ENCODE measurements around the gene CDPF1. TPM values are rescaled to one million over a fixed set of nuclear protein-coding genes. Genes with fewer than 3 reads are reported as not detected.
A peak's percentile ranks its signal among the peaks of the same experiment; 100 is the strongest.
"Not testable (repeated sequence)": the region's sequence is repeated elsewhere in the genome, so short reads cannot be mapped to it uniquely, and the experiment has no call there.

CDPF1 gene
- total RNA-seq, 1 donor from 2014 or later = 9.8 TPM

GRCh38 chr22:46281866-46282678 is 32.0 kb upstream of the CDPF1 start:
- no peak for DNase-seq (ENCODE audit: low spot score)

GRCh38 chr22:46280999-46281623 is 31.0 kb upstream of the CDPF1 start:
- no peak for DNase-seq (ENCODE audit: low spot score)

DNA sequence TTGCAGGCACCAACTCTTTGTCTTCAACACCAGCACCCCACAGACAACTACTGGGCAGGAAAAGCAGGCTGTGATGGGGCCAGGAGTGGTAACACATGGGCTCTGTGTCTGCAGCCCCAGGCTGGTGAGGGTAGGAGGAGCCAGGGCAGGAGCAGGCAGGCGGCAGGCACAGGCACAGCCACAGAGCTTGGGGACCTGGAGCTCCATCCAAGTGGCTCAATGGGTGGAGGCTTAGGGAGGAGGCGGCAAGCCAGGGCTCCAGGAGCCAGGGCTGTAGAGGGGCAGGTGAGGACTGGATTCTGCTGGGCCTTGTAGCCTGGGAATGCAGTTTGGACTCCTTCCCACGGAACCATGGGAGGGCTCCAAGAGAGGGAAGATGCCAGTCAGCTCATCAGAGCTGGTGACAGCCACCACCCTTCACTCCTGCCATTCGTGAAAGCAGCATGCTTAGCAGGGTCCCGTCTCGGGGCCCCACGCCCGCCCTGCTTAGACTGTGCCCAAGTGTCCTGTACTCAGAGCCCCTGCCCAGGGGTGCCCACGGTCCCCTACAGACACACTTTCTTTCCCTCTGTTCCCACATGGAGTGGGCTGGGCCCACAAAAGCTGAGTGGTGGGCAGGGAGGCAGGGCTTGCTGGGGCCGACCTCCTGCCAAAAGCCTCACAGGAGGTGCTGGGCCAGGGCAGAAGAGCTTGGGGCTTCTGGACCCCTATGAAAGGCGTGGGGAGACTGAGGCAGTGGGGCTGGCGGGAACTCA is 30.1 kb upstream of the CDPF1 start:
- no peak for DNase-seq (ENCODE audit: low spot score)

GRCh38 chr22:46278656-46279645 is 28.9 kb upstream of the CDPF1 start:
- DNase-seq (ENCODE audit: low spot score) = no peak

DNA sequence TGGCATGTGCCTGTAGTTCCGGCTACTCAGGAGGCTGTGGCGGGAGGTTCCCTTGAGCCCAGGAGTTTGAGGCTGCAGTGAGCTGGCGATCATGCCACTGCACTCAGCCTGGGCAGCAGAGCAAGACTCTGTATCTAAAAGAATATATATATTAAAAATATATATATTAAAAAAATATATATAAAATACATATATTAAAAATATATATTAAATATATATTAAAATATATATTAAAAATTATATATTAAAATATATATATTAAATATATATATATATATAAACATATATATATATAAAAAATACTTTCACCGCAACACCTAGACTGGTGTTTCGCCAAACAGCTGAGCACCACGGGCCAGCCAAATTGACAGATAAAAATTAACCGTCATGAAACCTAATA is 26.5 kb upstream of the CDPF1 start:
- no peak for DNase-seq (ENCODE audit: low spot score)

DNA sequence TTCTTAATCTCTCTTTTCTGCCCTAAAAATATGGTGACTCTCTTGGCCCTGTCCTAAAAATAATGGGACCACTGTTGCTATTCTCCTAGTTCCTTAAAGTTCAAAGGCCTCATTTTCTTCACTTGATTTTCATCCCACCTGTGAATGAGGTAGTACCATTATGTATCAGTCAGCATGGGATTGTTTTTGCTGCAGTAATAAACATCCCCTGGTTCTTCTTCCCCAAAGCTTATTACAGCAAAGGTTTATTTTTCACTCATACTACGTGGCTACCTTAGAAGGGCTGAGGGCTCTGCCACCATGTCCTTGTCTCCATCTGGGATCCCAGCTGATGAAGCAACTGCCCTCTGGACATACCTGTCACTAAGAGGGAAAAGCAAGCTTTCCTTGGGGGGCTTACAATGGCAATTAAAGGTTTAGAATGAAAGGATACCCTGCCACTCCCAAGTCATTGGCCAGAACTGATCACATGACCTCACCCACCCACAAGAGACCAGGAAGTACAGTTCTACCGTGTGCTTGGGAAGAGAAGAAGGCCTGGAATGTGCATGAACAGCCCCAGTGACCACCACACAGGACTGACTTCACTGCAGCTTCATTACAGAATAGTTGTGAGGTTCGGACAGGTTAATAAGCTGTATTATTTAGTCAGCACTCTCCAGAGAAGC is 25.5 kb upstream of the CDPF1 start:
- DNase-seq (ENCODE audit: low spot score) = no peak

DNA sequence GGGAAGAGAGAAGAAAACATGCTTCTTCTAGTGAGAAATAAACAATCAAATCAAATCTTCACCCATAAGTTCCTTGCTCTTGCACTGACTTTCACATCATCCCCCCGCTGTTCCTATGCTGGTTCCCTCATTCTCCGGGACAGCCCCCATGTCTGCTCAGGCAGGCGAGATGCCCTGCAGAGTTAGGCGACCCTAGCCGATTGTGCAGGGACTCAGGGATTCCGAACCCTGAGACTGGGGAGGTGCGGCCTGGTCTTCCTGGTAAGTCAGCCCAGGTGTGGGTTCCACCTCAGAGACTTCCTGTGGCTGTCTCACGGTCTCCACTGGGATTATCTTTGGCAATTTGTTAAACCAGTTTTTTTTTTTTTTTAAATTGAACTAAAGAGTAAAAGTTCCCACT is 24.3 kb upstream of the CDPF1 start:
- no peak for DNase-seq (ENCODE audit: low spot score)

- DNase-seq (ENCODE audit: low spot score) = no peak
Observed at GRCh38 chr22:46273432-46274148, 23.5 kb upstream of the CDPF1 start.

DNA sequence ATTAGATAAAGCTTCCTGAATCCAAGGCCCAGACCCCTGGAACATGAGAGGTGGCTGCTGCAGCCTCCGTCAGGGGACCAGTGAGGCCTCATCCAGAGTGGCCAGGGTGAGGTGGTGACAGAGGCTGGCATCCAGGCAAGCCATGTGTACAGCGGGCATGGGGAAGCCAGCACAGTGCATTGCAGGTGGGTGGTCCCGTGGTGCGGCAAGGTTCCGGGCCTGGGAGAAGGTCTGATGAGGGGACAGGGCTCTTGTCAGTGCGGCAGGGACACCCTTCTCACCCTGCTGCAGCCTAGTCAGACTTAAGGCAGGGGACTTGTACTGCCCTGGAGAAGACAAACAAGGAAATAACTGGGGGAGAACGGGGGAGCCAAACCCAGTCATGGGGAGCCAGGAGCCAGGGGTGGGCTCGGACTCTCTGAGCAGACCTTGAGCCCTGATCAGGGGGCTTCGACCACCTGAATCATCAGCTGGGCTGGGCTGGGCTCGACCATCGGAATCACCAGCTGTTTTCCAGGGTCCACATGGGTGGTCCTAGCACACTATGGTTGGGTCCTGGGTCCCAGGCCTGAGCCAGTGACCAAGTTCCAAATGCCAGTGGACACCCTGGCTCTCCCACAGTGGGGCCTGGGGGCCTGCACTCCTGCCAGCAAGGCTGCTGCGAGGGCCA is 22.8 kb upstream of the CDPF1 start:
- DNase-seq (ENCODE audit: low spot score) = no peak

DNA sequence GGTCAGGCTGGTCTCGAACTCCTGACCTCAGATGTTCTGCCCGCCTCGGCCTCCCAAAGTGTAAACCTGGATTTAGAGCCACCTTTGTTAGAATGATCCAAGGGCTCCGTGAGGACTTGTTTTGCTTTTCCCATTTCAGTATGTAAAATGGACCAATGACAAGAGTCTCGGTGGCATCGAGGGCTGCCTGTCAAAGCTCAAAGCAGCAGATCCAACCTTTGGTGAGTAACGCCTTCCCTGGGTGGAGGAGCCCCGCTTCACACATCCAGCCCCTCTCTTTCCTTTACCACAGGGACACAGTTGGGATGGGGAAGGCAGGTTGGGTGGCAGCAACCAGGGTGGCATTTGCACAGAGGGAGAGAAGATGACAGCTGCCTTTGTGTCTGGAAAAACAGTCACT is 22.1 kb upstream of the CDPF1 start:
- DNase-seq (ENCODE audit: low spot score) = no peak

DNA sequence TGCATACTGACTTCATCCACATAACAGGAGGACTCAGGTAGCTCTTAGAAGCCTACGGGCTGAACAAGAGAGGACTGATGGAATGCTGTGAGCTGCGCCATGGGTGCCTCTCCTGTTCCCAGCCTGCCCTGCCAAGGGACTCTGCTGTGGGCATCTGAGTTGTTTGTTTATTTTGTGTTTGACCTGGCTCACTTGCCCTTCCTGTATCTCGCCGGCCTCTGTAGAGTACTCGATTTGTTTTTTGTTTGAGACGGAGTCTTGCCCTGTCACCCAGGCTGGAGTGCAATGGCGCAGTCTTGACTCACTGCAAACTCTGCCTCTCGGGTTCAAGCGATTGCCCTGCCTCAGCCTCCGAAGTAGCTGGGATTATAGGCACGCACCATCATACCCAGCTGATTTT is 19.5 kb upstream of the CDPF1 start:
- DNase-seq (ENCODE audit: low spot score) = no peak

DNA sequence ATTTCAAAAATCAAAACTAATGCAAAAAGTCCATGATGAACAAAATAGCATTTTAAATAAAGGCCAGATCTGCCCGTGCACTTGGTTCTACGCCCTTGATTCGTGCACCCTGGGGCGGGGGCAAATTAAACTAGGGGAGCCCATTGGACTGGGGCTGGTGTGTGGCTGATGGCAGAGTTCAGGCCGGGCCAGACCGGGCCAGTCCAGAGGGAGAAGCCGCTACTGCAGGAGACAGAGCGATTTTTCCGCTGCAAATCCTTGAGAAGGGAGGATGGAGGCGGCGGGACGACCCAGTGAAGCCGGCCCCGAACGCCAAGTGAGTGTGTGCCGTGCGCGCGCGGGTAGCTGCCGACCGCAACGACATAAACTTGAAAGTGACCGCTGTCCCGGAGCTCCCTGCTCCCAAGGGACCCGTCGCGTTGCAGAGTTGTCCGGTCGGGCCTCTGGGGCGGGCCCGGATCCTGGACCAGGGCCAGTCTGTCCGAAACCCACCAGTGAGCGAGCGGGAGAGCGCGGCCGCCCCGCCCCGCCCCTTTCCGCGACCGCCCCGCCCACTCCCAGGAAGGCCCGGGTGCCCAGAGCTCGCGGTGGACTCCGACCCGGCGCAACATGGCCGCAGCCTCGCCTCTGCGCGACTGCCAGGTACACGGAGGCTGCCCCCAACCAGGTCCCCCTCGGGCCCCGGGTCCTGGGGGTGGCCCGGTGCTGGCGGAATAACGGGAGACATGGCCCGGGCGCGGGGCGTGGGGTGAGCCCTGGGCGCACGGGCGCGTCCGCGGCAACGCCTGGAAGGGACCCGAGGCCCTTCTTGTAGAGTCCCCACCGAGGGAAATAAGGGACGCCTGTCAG is 17.6 kb upstream of the CDPF1 start, which contains the start of gene TTC38:
TTC38 (plus strand) TSS at position 578 of the 849 bp plus-strand sequence; CDS start at position 610, 32 bp downstream.
- DNase-seq (ENCODE audit: low spot score) = peak; percentile 91

DNA sequence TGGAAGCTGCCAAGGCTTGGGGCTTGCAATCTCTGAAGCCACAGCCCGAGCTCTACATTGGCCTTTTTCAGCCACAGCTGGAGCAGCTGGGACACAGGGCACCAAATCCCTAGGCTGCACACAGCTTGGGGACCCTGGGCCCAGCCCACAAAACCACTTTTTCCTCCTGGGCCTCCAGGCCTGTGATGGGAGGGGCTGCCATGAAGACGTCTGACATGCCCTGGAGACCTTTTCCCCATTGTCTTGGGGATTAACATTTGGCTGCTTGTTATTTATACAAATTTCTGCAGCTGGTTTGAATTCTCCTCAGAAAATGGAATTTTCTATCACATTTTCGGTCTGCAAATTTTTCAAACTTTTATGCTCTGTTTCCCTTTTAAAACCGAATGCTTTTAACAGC is 15.5 kb upstream of the CDPF1 start:
- DNase-seq (ENCODE audit: low spot score) = not testable (repeated sequence)

DNA sequence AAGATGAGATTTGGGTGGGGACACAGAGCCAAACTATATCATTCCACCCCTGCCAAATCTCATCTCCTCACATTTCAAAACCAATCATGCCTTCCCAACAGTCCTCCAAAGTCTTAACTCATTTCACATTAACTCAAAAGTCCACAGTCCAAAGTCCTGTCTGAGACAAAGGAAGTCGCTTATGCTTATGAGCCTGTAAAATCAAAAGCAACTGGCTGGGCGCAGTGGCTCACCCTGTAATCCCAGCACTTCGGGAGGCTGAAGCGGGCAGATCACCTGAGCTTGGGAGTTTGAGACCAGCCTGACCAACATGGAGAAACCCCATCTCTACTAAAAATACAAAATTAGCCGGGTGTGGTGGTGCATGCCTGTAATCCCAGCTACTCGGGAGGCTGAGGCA is 14.4 kb upstream of the CDPF1 start:
- not testable (repeated sequence) for DNase-seq (ENCODE audit: low spot score)

DNA sequence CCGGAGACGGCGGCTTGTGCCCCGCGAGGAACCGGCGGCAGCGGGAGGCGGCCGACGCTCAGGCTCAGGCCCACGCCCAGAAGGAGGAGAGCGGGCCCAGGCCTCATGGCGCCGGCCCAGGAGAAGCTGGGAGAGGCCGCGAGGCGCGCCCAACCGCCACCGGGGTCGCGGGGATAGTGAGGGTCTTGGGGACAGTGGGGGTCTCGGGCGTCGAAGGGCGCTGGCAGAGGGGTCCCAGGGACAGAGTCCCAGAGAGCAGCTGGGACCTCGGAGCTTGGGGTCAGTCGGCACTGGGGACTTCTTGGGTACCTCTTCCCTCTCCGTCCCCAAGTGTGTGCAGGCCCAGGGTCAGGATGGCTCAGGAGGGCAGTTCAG is 13.1 kb upstream of the CDPF1 start, which contains the start of gene PKDREJ:
PKDREJ (minus strand) TSS at position 128 of the 375 bp plus-strand sequence; CDS start at position 107, 21 bp downstream.
- DNase-seq (ENCODE audit: low spot score) = no peak

GRCh38 chr22:46262449-46263215 is 12.5 kb upstream of the CDPF1 start:
- DNase-seq (ENCODE audit: low spot score) = no peak

GRCh38 chr22:46260038-46260437 is 9.9 kb upstream of the CDPF1 start:
- DNase-seq (ENCODE audit: low spot score) = no peak

- DNase-seq (ENCODE audit: low spot score) = no peak
Observed at GRCh38 chr22:46259374-46259773, 9.3 kb upstream of the CDPF1 start.

Data from ureter (tissue), 1 donor.